GM12874 (cell line): Measurements from ENCODE around the gene NBPF8.
"Not testable (repeated sequence)": the region's sequence is repeated elsewhere in the genome, so short reads cannot be mapped to it uniquely, and the experiment has no call there.

Source experiments
- TF ChIP-seq, protein P1 (sequence below): IDR thresholded peaks from 2 replicates; pipeline ENCODE4 v1.5.1; 2011; ENCODE audit warnings: low read depth, mild to moderate bottlenecking, control low read depth, low read length, moderate library complexity; ENCODE audit not compliant: insufficient read depth

NBPF8 gene, protein sequence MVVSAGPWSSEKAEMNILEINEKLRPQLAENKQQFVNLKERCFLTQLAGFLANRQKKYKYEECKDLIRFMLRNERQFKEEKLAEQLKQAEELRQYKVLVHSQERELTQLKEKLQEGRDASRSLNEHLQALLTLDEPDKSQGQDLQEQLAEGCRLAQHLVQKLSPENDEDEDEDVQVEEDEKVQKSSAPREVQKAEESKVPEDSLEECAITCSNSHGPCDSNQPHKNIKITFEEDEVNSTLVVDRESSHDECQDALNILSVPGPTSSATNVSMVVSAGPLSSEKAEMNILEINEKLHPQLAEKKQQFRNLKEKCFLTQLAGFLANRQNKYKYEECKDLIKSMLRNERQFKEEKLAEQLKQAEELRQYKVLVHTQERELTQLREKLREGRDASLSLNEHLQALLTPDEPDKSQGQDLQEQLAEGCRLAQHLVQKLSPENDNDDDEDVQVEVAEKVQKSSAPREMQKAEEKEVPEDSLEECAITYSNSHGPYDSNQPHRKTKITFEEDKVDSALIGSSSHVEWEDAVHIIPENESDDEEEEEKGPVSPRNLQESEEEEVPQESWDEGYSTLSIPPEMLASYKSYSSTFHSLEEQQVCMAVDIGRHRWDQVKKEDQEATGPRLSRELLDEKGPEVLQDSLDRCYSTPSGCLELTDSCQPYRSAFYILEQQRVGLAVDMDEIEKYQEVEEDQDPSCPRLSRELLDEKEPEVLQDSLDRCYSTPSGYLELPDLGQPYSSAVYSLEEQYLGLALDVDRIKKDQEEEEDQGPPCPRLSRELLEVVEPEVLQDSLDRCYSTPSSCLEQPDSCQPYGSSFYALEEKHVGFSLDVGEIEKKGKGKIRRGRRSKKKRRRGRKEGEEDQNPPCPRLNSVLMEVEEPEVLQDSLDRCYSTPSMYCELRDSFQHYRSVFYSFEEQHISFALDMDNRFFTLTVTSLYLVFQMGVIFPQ

DNA sequence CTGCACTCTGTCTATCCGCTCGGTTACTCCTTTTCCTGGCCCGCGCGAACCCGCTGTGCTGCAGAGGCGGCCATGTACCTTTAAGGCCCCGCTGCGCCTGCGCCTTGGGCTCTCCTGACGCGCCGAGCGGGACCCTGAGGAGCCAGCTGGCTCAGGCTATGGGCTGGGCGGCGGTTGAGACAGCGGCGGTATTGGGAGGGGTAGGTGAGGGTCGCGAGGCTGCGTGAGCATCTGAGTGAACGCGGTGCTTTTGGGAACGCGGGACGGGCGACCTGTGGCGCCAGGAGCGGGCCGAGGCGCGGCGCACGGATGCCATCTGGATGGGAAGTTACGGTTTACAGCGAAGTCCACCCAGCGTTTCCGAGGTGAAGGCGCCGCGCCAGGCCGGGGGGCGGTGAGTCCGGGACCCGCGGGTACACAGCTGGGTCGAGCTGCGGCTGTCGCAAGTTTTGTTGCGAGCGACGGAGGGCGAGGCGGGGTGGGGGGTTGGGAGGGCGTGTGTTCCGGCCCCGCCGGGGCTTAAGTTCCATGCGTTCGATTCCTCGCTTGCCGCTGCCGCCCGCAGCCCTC, at the start of gene NBPF8:
TSS of gene NBPF8 (plus strand) at position 125 of the 570 bp plus-strand sequence. CDS start 21,488 bp downstream, outside the sequence.
- TF ChIP-seq, protein P1, sequence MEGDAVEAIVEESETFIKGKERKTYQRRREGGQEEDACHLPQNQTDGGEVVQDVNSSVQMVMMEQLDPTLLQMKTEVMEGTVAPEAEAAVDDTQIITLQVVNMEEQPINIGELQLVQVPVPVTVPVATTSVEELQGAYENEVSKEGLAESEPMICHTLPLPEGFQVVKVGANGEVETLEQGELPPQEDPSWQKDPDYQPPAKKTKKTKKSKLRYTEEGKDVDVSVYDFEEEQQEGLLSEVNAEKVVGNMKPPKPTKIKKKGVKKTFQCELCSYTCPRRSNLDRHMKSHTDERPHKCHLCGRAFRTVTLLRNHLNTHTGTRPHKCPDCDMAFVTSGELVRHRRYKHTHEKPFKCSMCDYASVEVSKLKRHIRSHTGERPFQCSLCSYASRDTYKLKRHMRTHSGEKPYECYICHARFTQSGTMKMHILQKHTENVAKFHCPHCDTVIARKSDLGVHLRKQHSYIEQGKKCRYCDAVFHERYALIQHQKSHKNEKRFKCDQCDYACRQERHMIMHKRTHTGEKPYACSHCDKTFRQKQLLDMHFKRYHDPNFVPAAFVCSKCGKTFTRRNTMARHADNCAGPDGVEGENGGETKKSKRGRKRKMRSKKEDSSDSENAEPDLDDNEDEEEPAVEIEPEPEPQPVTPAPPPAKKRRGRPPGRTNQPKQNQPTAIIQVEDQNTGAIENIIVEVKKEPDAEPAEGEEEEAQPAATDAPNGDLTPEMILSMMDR: not testable (repeated sequence)
